NCI-H1092 treated with DMSO at 0.1 percent for 48 hours (cell line): ENCODE data around the gene PRR23E.

Source experiments
- DNase-seq: peaks from one replicate; lab custom pipeline; 2025; lab: John Stamatoyannopoulos, UW

Gene PRR23E

DNA sequence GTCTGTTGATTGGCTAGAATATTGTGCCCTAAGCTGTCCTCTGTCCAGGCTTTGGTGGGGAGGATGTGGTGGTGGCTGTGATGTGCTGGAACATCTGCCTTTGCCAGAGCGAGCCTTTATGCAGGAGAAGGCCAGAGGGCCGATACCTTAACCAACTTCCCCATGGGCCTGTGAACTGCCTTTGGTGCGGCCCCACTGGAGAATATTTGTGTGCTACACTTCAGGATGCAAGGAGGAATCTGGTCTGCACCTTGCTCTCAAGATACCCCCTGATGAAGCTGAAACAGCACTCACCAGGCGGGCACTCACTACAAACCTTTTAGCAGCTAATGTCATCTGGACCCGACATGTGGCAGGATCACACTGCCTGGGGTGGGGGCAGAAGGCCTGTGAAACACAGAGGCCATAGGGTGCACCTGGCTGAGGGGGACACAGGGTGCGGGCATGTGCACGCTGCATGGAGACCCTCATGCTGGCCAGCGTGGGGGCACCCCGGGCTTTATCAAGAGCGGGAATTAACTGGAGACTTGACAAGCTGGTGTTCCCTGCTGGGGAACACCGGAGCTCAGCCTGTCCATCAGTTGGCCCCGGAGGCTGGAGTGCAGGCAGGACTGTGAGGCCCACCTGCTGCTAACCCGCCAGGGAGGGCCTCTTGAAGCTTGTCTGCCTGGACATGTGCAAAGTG is 16.4 kb downstream of the PRR23E start:
- DNase-seq = no peak

DNA sequence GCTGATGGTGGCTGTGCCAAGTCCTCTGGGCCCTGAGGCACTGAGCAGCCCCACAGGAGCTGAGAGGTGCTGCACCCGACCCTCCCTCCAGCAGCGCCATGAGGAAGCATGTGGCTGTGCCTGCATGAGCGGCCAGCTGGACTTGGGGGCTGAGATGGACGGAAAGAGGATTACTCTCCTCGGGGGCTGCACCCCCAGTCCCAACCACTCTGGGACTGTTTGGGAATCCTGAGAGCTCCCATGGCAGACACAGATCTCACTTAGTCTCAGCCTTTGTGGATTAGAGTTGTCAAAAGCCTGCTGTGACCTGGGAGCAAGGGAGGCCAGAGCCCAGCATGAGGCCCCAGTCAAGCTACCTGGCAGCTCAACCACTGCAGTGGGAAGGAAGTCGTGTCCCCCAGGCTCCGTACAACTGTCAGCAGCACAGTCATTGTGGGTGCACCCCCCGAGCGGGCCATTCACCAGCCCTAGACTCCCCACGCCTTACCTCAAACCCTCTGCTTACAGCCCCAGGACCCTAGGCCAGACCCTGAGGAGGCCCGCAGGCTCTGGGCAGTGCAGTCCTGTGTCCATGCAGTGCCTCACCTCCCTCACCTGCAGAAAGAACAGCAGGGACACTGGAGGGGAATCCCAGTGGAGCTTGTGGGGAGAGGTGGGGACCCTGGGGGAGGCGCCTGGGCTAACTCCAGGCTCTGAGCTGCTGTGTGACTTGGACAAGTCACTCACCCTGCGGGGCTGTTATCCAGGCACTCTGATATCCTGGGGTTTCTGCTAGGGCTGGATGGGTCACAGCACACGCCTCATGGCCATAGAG is 17.1 kb downstream of the PRR23E start:
- peak; percentile 56 for DNase-seq

DNA sequence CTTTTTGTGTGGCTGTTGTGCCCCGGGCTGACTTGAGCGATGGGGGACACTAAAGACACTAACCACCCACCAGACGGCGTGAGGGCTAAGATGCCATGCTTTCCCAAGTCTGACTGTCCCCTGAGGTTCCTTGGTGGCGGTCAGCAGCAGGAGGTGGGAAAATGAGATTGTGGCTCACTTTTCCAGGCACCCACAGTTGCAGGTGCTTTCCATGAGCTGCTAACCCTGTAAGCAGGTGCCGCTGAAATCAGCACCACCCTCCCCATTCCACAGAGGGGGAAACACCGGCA is 17.7 kb downstream of the PRR23E start:
- no peak for DNase-seq

DNA sequence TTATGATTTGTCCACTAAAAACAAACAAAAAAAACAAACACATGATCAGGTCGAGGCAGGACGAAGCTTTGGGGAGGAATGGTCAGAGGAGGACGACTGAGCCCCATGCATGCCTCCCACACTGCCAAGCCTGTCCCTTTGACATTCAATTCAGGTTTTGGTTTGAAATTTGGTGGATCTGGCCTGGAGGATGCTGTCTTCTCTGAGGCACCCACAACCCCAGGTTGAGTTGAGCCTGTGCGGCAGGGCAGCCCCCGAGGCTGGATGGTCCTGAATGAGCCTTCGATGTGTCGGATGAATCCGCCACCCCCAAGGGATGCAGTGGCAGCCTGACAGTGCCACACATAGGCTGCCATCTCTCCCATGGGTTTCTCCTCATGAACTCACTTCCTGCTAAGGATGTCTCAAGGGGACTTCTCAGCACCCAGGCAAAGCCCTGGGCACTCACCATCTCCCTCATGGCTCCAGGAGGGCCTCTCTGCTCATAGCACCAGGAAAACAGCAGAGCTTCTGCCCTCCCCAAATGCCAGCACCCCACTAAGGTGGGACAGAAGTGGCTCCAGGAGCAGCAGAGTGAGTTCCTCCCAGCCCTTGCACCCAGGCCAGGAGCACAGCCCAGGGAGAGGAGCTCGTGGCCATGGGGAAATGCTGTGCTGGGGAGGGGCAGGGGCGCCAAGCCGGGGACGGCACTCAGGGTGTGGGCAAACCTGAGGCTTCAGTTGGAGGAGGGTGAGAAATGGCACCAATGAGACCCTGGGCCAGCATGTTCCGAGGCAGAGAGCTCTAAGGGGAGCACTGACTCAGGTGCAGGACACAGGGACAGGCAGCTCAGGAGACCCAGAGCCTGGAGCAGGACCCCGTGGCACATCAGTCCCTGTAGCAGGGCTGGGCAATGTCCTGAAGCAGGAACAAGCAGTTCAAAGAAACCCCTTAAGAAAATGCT is 18.5 kb downstream of the PRR23E start:
- DNase-seq = no peak

DNA sequence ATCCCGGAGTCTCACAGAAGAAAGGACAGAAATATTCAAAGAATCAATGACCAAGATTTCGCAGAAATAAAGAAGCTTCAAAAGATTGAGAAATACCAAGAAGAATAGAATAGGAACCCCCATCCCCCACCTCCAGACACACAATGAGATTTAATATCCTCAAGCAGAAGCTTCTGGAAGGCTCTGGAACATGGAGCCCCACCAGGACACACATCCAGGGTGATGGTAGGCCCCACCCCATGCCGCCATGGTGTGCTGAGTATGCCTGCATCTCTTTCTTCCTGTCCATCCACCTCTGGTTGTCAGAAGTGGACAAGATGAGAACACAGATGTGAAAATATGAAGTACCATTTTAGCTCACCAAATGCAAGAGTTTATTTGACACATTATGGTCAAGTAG is 19.3 kb downstream of the PRR23E start:
- DNase-seq = no peak

DNA sequence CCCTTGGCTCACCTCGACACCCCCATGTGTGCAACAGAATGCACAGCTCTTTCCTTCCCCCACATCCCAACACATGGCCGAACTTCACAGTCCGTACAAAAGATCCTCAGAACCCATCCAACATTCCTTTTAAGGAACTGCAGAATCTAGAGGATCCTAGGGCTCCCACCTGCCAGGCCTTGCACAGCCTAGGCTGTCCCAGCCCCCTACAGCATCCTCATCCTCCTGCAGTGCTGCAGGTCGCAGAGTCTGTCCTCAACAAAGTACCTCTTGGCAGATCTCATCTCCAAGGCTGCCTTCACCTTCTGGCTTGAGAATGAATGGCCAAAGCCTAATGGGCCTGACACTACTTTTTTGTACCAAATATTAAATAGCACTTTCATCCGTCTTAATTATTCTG is 19.8 kb downstream of the PRR23E start:
- DNase-seq = no peak

DNA sequence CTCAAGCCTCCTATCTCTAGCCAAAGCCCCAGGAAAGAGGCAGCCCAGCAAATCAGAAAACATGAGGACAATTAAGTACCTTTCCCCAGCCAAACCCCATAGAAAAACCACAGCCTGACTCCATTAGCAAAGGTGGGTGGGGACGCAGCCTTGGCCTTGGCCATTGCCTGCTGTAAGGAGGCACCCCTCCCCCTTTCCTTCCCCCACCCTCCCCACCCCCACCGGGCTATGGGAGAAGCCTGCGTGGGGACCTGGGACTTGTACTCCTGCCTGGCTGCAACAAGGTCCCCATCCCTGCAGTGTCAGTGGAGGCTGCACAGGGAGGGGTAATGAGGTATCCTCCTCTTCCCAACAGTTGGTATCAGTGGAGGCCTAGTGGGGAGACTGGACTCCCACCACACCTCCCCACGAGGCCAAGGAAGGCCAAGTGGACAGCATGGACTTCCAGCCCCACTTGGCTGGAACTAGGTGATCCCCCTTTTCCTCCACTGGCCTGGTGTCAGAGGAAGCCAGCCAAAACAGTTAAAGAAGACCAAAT is 20.5 kb downstream of the PRR23E start:
- DNase-seq = no peak

DNA sequence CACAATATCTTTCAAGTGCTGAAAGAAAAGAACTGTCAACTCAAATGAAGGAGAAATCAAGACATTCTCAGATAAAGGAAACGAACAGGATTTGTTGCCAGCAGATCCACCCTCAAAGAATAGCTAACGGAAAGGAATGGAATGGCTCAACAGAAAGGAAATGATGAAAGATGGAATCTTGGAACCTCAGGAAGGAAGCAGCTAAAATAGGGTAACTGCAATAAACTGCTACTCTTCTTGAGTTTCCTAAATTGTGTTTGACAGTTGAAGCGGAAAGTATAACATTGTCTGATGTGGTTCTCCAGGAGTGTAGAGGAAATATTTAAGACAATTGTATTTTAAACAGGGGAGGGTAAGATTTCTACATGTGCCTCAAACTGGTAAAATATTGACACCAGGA is 22.0 kb downstream of the PRR23E start:
- no peak for DNase-seq

DNA sequence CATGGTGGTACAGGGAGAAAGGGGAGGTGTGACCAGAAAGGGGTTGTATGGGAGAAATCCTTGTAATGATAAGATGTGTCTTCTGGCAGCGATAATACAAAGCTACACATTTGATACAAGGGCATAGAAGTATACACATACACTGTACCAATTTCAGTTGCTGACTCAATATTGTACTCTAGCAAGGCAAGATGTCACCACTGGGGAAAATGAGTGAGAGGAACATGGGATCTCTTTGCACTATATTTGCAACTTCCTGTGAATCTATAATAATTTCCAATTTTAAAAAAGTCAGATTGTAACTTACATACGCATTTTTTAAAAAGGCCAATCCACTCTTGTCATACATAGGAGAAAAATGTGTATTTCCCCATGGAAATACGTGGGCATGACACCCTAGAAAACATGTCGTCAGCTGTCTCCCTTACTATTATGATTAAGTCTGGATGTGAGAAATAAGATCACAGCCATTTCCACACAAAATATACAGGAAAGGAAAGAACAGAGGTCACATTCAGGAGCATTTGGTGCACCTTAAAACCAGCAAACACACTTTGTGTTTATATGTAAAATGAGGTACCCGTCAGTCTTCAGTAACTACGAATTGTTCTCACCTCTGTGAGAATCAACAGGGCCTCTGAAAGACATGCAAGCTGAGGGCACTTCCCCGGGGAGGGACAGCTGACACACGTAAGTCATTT is 22.9 kb downstream of the PRR23E start:
- no peak for DNase-seq

DNA sequence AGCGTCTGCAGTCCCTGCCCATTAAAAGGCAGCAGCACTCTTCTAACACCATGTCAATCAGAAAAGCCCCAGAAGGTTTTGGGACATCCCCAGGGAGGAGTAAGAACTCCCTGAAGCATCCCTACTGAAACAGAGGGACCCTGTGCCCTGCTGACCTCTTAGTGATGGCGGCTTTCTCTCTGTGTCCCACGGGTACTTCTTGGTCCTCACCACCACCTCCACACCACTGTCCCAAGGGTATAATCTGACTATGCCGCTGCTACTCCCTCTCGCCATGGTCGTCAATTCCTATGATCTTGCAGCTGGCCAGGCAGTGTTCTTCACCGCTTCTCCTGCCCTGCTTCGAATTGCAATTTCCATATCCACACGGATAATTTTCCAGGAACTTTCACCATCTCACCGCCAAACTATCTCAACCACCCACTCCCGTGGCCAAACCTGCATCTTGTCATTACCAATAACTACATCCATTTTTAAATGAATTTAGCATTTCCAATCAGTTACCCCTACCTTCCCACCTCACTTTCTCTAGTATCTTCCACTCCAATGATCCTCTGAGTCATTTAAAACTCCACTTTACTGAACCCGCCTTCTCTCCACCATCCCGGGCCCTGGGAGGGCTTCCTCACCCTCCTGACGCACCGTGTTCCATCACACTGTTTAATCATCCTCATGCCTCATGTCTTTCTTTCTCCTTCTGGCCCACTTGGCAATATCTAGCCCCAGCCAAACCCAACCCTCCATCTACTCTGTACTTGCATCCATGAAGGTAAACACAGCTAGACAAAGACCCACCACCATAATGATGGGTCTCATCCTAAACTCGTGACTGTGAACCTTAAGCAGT is 23.7 kb downstream of the PRR23E start:
- no peak for DNase-seq

DNA sequence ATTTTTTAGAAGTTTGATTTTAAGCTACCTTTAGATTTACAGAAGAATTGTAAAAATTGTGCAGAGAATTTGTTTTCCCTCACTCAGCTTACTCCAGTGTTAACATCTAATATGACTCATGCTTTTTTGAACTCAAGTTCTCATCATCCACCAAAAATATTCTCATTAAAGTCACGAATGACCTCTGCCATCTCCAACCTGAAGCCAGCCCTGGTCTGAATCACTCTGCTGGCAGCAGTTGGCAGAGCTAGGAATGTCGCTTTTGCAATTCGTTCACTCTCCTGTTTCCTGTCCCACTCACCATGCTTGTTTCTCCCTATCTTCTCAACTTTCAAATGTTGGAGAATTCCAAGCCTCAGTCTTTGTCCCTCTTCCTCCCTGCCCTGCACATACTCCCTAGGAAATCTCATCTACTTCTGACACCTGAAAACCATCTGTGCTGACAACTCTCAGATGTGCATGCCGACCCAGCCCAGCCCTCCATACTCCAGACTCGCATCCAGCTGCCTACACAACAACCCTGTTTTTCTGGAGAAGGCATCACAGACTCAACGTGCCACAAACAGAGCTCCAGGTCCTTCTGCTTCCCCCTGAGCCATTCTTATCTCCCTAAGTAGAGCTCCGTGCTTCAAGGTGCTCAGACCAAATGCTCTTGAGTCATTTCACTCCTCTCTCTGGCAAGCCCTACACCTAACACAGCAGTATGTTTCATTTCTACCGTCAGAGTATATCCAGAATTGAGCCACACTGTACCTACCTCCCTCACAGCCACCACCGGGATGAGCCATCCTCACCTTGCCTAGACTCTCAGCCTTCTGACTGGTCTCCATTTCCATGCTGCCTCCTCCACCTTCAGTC is 24.9 kb downstream of the PRR23E start:
- no peak for DNase-seq

DNA sequence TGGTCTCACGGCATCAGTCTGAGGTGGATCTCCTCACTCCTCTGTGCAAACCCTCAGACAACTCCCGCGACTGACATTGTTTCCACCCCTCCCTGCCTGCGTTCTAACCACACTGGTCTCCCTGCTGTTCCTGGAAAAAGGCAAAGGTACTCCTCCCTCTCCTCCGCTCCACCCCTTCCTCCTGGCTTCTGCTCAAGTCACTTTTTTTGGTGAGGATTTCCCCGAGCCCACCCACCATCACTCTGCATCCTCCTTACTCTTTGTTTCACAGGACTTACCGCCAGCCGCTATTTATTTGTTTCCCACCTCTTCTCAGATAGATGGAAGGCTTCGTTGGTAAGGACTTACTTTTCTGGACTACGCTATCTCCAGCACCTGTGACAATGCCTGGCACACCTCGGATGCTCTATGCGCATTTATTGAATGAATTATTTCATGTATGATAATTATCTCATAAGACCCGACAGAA is 25.6 kb downstream of the PRR23E start:
- no peak for DNase-seq

DNA sequence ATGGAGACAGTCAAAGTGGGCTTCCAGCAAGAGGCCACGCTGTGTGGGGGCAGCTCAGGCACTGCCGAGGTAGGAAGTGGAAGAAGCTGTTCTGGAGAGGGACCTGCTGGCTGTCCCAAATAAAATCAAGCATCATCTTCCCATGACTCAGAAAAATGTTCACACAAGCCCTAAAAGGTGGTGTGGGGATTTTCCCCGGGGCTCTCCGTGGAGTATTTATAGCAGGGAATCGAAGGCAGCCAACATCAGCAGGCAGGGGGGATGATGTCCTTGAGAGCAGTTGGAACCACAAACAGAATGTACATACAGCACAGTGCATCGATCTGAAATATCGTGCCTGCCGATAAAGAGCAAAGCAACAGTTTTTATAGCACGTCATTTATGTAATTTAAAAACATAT is 27.6 kb downstream of the PRR23E start:
- no peak for DNase-seq

DNA sequence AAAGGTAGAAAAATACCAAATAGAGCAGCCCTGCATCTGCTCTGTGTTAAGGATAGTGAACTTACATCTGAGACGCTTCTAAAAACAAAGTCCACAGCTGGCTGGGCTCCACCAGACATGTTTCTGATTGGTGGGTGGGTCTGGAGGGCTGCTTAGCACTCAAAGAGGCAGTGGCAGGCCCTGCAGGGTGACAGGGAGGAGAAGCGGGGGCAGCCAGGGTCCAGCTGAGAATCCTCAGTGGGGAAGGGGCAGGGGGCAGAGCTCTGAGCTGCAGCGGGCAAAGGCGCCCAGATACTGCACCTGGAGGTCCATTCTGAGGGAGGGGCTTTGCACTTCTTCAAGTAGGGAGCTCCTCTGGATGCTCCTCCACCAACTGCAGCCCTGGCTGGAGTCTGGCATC is 28.1 kb downstream of the PRR23E start:
- DNase-seq = no peak

DNA sequence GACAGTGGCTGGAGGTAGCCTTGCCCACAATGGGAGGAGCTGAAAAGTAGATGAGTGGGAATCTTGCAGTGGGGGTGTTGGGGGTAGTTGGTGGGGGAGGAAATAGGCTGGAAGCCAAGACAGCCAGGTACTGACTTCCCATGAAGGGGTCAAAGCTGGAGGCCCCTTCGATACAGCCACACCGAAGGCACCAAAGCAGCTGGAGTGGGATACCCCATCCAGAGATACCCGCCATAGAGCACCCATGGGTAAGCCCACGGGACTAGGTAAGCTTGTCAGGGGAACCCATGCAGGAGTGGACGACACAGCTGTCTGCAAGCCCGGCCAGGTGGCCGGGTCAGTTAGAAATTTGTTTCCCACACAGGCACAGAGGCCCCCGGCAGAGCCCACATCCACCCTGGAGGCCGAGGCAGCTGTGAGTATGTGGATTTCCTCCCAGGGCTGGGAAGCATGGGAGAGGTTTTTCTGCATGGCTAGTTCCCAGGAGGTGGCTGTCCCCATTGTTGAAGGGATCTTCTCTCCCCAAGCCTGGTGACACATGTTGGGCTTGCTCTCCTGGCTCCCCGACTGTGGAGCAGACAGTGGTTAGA is 28.6 kb downstream of the PRR23E start:
- no peak for DNase-seq

DNA sequence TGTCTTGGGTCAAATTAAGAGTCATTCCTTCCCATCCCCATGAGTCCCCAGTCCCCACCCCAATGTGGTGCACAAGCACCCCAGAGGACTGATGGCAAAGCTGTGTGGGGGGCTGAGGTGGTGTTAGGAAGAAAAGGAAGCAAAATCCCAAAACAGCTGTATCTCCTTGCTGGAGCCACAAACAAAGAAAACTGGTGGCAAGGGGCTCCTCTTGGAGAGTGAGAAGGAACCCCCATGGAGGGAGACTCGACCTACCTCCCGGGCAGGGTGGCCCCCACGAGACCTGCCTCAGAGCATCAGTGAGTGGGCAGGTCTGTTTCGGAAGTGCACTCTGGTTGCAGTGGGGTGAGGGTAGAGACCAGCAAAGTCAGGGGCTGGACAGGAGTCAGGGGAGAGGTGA is 29.2 kb downstream of the PRR23E start:
- DNase-seq = no peak

DNA sequence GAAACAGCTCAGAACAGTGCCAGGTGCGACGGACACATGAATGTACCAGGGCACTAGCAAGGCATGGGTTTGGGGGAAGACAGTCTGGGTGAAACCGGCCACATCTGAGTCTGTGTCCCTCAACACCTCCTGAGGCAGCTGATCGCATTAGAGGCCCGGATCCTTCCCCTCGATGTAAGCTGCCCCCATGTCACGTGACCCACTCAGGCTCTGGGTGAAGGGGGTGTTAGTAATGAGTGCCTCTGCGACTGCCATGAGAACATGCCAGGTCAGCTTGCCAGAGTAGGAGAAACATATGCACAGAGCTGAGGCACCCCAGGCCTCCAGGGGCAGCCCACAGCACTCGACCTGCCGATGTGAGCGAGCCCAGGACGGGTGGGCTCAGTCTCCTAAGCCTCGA is 29.7 kb downstream of the PRR23E start:
- no peak for DNase-seq

DNA sequence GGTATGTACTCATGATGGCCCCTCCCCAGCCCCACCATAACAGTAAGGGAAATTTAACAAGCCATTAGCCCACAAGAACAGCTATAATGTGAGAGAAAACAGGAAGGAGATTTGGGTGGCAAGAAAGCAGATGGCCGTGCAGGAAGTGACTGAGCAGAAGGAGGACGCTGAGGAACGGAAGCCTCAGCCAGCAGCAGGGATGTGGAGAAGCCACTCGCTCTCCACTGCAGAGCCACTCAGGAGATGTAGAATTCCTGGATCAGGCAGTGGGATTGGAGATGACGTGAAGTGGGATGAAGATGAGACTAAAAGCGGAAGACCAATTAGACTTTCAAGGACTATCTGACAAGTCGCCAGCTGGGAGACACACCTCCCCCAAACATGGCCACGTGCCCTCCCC is 31.2 kb downstream of the PRR23E start:
- no peak for DNase-seq

DNA sequence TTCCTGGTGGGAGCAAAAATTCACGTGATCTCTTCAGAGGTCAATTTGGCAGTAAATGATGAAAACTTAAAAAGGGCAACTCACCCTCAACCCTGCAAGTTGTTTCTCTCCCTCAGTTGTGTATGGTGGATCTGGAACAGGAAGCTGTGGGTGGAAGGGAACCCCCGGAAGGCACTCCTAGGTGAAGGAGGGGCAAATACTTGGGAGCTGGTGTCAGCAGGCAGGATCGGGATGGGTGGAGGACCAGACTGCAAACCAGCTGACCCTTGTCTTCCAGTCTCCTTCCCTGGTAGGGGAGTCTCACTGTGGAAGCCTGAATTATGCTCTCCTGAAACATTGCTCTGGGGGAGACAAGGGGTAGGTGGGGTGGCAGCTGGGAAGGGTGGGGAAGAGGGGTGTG is 33.5 kb downstream of the PRR23E start:
- no peak for DNase-seq
